Globus pallidus (tissue), 1 donor: ENCODE results near the gene ABI2.
A peak's percentile ranks its signal among the peaks of the same experiment; 100 is the strongest.
"Not testable (repeated sequence)": the region's sequence is repeated elsewhere in the genome, so short reads cannot be mapped to it uniquely, and the experiment has no call there.

Source experiments
- DNase-seq: peaks from one replicate; pipeline ENCODE4 v3.0.0-alpha.2; 2015; ENCODE audit warnings: low spot score

Gene ABI2

DNA sequence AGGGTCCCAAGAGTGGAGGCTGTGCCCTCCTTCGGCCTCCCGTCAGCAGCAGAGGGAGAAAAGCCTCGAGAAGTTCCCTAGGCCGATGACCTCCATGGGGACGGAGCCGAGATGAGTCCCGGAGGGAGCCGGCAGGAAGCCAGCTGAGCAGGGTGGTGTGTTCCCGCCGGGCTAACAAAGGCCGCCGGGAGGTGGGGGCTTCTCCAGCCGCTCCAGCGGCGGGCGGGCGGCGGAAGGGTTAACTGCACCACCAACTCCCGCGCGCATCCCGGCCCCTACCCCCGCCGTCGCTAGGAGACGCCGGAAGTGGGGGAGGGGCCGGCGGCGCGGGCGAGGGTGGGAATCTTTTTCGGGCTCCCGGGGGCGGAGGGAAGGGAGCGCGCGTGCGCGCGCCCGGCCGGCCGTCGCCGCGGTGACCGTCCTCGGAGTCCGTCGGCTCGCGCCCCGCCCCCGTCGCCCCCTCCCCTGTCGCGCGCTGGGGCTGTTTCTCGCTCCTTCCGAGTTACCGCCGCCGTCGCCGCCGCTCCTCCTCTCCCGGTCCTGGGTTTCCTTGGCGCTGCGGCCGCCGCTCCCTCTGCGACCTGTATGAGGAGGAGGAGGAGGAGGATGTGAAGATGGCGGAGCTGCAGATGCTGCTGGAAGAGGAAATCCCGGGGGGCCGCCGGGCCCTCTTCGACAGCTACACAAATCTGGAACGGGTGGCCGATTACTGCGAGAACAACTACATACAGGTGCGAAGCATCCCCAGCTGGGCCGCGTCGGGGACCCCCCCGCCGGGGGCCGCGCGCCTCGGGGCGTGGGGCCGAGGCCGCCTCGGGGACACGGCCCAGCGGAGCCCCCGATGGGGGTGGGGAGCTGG lies at the start of gene ABI2:
Gene ABI2, plus strand, starts transcription at position 494 of the 859 bp plus-strand sequence. Its CDS starts 121 bp downstream, at position 615.
- DNase-seq, result peak; percentile 84

DNA sequence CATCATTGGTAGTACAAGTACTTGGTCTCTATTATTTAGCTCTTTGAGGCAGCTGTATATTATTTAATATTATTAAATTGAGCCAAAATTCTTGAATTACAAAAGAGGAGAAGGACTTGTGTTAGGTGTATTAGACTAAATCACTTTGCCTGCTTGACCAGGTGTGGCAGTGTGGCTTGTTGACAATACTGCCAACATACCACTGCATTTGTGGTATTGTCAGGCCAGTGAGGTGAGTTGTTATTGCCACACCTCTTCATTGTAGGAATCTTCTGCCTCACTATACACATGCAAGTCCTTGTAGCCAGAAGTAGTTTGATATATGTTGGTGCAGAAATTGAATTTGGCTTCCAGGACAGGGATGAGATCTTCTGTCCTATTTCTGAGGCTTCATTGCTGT lies 48.9 kb upstream of the ABI2 start:
- no peak for DNase-seq

DNA sequence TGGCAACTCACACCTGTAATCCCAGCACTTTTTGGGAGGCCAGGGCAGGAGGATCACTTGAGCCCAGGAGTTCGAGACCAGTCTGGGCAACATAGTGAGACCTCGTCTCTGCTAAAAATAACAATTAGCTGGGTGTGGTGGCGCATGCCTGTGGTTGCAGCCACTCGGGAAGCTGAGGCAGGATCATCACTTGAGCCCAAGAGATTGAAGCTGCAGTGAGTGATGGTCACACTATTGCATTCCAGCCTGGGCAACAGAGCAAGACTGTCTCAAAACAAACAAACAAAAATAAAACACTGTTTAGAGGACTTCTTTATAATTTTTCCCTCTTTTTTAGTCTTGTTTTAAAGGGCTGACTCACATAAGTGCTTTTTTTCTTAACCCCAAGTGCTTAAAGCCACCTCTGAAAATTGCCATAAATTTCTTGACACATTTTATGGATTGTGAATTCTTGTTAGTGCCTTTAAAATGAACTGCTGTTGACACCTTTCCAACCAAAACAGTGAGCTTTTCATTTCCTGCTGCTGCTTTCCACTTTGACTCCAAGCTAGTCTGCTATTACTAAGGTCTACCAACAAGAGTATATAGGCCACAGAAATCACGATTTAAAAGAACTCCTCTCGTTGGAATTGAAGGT lies 47.6 kb upstream of the ABI2 start:
- no peak for DNase-seq

DNA sequence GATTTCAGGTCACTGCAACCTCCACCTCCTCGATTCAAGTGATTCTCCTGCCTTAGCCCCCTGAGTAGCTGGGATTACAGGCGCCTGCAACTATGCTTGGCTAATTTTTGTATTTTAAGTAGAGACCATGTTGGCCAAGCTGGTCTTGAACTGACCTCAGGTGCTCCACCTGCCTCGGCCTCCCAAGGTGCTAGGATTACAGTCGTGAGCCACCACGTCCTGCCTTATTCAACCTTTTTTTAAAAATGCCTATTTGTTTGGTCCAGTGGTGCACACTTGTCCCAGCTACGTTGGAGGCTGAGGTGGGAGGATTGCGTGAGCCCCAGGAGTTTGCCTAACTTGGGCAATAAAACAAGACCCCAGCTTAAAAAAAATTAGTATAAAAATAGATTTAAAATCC lies 46.1 kb upstream of the ABI2 start:
- DNase-seq, result no peak

DNA sequence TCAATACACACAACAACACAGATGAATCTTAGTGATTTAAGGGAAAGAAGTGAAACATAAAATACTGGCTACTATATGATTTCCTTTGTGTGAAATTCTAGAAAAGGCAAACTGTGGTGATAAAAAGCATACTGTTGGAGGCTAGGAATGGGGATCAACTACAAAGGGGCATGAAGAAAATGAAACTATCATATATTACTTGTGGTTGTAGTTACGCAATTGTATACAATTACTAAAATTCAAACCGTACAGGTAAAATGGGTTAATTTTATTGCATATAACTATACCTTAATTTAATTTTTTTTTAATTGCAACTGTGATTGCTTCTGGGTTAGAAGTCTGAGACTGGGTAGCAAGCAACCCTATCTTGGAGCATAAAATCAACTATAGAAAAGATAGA lies 41.7 kb upstream of the ABI2 start:
- DNase-seq, result no peak

DNA sequence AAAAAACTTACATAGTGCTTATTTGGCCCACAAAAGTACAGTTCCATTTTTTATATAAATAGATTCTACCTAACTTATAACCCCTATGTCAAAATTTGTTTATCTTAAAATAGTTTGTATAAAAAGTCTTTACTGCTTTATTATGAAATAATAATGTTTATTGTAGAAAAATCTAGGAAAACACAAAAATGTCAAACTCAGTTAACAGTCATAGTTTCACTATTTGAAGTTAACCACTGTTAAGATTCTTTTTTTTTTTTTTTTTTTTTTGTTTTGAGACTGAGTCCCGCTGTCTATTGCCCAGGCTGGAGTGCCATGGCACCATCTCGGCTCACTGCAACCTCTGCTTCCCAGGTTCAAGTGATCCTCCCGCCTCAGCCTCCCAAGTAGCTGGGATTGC lies 26.5 kb upstream of the ABI2 start:
- DNase-seq, result no peak

DNA sequence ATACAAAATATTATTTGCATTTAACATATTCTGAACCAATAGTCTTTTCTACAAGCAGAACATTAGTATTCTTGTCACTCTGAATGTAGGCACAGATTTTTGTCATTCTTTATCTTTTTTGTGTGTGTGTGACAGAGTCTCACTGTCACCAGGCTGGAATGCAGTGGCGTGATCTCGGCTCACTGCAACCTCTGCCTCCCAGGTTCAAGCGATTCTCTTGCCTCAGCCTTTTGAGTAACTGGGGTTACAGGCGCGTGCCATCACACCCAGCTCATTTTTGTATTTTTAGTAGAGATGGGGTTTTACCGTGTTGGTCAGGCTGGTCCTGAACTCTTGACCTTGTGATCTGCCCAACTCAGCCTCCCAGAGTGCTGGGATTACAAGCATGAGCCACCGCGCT lies 25.6 kb upstream of the ABI2 start:
- not testable (repeated sequence) for DNase-seq

DNA sequence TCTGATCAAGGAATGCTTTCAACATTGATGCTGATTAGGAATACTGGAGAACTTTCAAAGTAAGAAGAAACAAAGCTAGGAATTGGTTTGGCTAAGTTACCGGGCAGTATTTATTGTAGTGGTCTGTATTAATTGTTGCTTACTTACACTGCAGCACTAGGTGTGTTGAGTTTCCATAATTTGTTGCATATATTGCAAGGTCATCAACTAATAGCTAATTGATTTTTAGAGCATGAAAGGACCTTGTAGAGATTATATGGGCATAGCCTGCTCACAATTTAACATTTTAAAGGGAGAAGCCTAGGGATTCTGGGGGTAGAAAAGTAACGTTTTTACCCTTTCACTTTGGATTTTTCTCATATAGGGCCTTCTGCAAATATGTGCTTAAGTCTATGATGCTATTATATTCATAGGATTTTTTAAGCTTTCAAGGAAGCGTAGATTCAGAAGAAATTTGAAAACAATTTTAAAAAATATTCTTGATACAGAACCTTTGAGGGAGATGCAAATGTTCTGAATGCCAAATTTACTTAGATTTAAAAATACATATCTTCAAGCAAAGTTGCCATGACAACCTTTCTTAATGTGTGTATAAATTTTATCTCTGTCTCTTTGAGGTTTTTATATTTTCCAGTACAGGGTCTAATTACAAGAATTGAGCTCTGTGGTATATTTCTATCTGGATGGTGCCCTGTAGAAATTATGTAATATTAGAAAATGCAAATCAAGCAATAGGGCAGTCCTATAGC lies 17.3 kb upstream of the ABI2 start:
- DNase-seq, result no peak

DNA sequence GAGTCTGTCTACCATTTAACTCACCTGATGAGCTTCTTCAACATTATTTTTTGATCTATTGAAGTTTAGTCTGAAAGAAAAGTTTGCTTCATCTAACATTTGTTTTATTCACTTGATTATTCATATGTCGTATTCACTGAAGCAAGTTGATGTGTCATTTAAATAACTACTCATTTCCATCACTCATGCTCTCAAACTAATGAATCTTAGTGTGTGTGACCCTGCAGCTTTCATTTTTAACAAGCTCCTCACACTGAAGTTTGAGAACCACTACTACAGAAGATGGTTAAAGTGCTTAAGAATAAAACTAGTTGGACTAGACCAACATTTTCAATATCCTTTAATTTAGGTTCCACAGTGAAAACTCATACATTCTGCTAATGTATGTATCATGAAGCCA lies 1.8 kb upstream of the ABI2 start:
- no peak for DNase-seq

DNA sequence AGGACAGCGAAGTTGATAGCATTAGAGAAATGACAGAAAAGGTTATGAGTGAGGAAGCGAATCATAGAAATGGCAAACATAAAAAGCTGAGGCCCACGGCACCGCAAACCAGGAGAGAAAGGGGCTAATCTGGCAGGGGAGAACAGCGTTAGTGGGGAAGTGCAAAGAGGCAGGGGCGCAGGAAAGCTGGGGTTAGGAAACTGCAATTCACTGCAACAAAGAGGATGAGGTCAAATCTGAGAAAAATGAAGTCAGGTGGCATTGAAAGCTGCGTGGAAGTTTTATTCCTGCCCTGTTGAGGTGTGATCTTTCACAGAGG lies 653 bp upstream of the ABI2 start:
- no peak for DNase-seq

DNA sequence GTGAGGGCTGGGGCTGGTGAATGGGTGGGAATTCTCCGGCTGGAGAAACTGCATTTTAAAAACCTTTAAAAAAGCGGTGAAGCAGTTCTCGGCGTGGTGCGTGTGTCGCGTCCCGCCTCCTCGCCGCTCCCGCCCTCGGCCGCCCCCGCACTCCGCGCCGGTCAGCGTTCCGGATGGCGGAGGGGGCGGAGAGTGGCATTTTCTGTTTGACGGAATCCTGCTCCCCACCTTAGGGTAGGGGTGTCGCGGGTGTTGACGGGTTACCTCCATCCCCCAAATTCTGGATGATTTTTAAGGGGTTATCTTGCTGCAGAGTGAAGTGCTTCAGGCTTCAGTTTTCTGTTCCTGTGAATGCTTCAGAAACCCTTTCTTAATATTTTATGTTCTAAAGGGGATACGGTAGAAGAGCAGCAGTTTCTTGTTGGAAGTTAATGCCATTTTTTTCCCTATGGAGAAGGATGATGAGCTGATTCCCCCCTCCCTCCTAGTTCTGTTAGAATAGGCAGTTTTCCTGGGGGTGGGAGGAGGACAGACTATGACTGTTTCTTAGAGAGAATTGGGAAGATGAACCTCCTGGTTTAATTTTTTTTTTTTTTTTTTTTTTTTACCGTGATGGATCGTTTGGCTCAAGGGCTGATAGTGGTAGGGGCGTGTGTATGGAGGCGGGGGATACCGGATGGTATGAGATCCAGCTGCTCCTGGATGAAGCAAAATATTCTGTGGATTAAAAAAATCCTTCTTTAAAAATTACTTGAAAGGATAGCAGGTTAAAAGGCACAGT lies 756 bp downstream of the ABI2 start:
- DNase-seq, result peak; percentile 39

DNA sequence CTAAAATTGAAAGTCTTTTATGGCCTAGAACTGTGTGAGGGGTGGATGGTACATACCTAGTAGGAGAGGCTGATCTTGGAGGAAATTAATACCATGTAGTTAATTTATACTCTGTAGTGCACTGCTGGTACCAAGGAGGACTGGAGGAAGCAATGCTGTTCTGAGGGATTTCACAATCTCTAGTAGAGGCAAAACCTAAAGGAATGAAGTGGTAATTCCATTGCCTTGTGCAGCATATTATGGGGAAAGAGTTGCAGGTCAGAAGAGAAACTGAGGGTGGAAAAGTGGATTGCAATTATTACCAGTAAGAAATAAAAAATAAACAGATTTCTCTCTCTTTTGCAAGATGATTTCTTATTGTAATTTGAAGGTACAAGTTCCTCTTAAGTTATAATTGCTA lies 2.2 kb downstream of the ABI2 start:
- DNase-seq, result no peak

DNA sequence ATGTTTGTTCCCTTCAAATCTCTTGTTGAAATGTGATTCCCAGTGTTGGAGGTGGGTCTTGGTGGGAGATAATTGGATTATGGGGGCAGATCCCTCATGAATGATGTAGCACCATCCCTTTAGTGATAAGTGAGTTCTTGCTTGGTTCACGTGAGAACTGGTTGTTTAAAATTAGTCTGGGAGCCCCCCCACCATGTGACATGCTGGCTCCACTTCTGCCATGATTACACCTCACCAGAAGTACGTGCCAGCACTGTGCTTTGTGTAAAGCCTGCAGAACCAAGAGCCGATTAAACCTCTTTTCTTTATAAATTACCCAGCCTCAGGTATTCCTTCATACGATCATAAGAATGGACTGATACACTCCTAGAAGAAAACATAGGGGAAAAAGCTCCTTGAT lies 10.1 kb downstream of the ABI2 start:
- no peak for DNase-seq

DNA sequence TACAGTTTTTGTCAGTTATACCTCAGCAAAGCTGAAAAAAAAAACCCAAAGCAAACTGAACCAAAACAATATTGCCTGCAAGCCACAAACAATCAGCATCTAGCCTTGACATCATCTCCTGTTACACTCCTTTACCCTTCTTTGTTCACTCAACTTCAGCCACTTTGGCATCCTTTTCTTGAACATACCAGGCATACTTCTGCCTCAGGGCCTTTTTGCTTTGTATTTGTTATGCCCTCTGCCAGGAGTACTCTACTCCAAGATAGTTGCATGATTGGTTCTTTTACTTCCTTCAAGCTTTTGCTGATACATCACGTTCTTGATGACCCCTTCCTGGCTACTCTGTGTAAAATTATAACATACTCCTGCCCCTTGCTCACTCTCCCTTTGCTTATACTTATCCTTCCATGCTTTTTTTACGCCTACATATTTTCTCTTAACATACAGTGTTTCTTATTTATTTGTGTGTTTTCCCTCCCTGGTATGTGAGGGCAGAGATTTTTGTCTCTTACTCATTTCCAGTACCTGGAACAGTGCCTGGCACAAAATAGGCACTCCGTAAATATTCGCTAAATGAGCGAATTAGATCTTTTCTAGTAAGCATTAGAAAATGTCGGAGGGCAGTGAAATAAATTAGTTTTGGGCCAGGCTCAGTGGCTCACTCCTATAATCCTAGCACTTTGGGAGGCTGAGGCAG lies 12.7 kb downstream of the ABI2 start:
- DNase-seq, result no peak

DNA sequence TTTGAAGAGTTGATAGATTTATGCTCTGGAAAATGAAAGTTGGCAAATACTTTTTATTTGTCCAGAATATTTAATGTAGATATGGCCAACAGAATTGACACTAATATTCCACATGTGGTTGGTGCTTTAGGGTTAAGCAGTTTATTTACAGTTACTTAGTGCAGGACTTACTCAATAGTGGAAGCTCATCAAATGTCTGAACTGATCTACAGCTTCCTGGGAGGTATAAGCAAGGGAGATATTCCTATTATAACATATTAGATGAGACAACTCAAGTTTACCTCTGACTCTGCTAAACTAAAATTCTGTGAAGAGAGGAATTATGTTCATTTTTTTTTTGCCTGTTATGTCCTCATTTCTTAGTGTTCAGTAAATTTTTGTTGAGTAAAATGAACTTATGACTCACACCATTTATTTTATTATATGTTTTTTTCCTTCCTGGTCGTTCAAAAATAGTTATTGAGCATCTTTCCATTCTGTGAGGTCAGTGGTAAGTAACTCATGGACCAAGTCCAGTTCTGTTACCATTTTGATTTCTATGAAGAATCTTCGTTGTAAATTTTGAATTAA lies 13.6 kb downstream of the ABI2 start:
- no peak for DNase-seq

DNA sequence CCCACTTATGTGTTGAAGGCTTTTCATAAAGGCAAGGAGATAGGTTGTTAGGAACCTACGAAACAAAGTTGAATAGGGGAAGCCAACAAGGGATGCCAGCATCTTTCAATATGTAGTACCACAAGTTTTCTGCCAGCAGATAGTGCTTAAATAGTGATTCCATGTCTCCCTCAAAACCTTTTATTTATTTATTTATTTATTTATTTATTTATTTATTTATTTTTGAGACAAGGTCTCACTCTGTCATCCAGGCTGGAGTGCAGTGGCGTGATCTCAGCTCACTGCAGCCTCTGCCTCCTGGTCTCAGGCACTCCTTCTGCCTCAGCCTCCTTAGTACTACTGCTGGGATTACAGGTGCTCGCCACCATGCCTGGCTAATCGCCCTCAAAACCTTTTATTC lies 14.2 kb downstream of the ABI2 start:
- DNase-seq, result not testable (repeated sequence)

DNA sequence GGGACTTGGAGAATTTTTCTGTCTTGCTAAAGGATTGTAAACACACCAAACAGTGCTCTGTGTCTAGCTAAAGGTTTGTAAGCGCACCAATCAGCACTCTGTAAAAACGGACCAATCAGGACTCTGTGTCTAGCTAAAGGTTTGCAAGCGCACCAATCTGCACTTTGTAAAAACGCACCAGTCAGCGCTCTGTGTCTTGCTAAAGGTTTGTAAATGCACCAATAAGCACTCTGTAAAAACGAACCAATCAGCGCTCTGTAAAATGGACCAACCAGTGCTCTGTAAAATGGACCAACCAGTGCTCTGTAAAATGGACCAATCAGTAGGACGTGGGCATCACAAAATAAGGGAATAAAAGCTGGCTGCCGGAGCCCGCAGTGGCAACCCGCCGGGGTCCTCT lies 16.5 kb downstream of the ABI2 start:
- DNase-seq, result no peak

DNA sequence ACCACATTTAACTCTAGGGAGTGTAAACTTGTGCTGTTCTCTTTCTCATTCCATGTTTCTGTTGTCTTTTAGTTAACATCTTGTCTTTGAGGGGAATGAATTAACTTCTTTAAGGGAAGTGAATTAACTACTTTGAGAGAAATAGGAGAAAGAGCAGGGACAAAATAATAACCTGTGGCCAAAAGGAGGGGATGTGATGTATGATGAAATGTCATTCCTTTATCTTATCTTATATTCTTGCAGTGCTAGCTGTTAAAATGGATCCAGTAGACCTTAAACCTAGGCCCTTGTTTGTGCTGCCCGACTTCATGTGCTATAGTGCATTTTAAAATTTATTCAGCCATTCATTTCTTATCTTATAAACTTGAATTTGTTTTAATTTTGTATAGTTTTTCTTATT lies 18.4 kb downstream of the ABI2 start:
- DNase-seq, result no peak

DNA sequence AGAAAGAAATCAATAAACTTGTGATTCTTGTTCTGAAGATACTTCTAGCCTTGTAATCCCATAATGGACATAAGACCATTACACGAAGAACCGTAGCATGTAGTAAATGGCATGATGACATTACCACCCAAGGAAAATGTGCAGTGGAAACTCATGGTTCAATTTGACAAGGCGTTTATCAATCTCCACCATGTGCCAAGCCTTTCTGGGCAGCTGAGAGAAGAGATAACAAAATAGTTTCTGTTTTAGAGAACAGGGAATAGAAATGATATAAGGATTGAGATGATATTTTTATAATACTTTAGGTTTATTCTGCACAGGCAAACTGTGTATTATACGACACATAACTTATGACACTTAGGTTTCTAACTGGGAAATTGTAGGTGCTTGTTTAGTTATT lies 19.2 kb downstream of the ABI2 start:
- no peak for DNase-seq

DNA sequence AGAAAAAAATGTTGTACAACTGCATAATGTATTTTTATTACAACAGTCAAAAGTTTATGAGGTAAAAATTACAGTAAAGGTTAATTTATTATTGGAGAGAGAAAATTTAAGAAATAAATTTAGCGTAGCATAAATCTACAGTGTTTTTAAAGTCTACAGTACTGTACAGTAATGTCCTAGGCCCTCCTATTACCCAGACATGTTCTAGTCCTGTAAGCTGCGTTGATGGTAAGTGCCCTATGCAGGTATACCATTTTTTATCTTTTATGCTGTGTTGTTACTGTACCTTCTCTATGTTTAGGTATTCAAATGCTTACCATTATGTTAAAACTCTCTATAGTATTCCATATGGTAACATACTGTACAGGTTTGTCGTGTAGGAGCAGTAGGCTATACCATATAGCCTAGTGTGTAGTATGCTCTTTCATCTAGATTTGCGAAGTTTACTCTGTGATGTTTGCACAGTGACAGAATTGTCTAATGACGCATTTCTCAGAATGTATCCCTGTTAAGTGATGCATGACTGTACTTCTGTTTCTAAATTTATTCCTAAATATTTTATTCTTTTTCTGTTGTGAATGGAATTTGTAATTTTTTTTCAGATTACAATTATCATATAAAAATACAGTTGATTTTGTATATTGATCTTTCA lies 24.5 kb downstream of the ABI2 start:
- DNase-seq, result no peak

DNA sequence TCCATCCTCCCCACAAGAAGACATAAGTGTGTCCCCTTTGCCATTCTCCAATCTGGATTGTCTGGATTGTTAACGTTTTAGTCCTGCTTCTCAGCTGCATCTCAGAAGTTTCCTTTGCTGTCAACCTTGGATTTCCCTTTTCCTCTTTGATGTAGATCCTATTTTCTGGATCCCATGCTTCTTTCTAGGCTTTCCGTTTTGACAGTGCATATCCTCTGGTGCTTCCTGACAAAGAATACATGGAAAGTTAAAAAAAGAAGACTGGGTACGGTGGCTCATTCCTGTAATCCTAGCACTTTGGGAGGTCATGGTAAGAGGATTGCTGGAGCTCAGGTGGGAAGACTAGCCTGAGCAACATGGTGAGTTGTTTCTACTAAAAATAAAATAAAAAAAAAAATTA lies 26.8 kb downstream of the ABI2 start:
- DNase-seq, result no peak
